Umbilical cord (tissue), 2 donors: ENCODE data around the gene DNAH7. TPM values are rescaled to one million over a fixed set of nuclear protein-coding genes. Genes with fewer than 3 reads are reported as not detected.

Experiments used
- DNase-seq: peaks from one replicate; pipeline ENCODE4 v3.0.0-alpha.2; 2015; ENCODE audit warnings: low spot score
- total RNA-seq: library from RNA; depleted of rRNA; stranded (reverse); fragments of >200 nt; gene quantifications from one replicate; pipeline ENCODE4 v1.2.3, GENCODE V29; 2014; ENCODE audit warnings: low replicate concordance; ENCODE audit not compliant: insufficient read depth

The DNAH7 gene
- total RNA-seq, 1 donor from 2014 or later: 4.8 TPM

DNA sequence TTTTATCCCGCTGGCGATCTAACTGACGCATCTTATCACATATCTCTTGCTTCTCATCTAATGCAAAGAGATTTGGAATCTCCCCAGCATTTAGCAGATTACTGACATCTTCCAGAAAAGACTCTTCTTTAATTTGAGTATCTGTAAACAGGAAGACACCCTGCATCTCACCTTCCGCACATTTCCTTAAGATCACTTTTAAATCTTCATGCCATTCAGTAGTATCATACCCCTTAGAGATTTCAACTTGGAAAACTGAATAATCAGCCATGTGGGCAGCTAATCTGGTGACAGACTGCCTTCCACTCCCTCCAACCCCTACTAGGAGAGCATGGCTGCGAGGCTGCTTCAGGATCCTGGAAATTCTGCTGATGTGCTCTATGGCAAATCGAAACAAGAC is 204.3 kb downstream of the DNAH7 start:
- DNase-seq: no peak

GRCh38 chr2:195863564-195863963 is 205.1 kb downstream of the DNAH7 start:
- no peak for DNase-seq

DNA sequence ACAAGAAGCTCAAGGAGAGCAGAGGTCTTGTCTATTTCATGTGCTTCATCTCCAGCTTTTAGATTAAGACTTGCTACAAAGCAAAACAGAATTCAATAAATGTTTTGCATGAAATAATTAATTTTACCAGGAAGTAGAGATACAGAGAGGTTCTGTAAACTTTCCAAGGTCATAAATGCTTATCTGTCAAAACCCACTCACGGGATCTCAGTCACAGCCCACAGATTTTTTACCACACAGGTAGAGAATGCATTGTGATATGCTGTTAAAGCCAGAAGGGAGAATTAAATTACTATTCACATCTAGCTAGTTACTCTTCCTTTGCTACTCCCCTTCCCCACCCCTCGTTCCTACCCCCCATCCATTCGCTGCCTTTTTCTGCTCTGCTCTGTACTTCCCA is 205.5 kb downstream of the DNAH7 start:
- DNase-seq: no peak

GRCh38 chr2:195861821-195862220 is 206.8 kb downstream of the DNAH7 start:
- no peak for DNase-seq

DNA sequence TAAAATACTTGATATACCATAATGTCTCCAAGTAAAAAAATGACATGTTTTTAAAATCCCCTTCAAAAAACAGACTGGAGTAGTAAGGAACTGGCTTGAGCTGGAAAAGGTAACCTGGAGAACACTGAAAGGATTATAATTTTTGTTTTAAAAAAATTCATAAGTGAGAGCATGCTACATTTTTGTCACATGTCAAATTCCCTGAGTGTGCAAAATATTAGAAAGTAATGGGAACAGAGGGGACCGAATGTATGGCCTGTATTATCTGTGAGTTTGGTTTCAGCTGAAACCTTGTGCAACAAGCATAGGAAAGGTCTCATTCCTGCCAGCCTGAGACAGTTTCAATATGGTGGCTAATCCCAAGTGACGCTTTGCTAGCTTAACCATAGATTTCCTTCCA is 209.1 kb downstream of the DNAH7 start:
- no peak for DNase-seq

- DNase-seq: no peak
These were observed 211.5 kb downstream of the DNAH7 start for GRCh38 chr2:195857132-195857531.

- DNase-seq: no peak
These were observed 217.9 kb downstream of the DNAH7 start for GRCh38 chr2:195850764-195851163.

- no peak for DNase-seq
These were observed 220.3 kb downstream of the DNAH7 start for GRCh38 chr2:195848119-195848899.

DNA sequence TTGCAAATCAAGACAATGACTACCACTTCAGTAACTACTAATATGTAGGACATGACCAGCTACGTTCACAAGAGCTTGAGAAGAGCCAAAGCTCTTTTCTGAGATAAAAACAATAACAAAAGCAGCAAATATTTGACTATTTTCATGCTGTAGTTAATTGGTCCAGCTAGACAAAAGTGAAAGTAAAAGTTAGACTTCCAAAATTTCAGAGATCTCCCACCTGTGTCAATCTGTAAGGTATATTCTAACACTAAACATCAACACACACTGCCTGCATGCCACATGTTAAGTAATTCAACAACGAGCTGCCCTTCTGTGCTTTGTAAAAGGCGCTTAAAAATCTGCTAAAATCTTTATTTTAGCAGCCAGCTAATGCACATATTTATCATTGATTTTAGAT is 225.7 kb downstream of the DNAH7 start:
- no peak for DNase-seq

- DNase-seq: no peak
These were observed 230.6 kb downstream of the DNAH7 start for GRCh38 chr2:195838002-195838401.

DNA sequence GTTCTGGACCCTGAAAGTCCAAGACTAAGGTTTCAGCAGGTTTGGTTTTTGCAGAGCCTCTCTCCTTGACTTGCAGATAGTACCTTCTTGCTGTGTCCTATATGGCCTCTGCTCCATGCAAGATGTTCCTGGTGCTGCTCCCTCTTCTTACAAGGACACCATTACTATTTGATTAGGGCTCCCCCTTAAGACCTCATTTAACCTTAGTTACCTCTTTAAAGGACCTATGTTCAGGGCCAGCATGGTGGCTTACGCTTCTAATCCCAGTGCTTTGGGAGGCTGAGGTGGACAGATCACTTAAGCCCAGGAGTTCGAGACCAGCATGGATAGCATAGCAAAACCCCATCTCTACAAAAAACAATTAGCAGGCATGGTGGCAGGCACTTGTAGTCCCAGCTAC is 232.6 kb downstream of the DNAH7 start:
- DNase-seq: no peak

GRCh38 chr2:195834836-195835235 is 233.8 kb downstream of the DNAH7 start:
- no peak for DNase-seq

DNA sequence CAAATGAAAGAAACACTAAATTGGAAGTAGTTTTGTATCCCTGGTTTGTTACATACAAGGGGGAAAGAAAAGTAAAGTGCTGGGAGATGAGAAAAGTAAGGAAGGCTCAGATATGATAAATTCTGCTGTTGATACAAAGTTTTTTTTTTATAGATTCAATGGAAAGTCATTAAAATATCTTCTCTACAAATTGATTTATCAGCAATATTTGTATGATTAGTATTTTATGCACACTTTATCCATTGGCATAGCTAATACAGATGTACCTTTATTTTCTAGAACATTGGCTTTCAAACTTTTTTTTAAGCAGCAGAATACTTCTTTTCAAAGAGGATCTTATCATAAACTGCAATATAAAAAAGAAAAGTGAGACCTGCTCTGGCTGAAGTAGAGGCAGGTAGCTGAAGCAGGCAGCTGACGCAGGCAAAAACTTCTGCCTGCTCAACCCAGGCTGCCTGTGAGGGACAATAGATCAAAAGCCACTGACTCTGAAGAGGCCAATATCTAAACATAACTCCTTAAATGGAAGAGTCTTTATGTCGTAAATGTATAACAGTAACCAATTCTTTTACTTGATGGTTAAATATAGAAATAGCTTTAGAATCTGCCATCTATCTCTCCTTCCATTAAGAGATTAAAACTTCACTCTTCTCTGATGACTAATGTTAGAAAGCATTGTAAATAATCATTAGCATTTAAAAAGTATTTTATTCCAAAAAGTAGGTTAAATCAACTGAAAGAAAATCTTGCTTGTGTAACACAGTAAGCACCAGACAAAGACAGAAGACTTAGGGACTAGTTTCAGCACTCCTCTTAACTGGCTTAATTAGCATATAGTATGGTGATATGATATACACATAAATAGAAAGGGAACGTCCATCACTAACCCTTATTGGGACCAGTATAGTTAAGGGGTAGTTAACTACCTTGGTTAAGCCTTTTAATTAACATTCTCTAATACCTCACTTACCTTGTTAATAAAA is 237.4 kb downstream of the DNAH7 start:
- no peak for DNase-seq

DNA sequence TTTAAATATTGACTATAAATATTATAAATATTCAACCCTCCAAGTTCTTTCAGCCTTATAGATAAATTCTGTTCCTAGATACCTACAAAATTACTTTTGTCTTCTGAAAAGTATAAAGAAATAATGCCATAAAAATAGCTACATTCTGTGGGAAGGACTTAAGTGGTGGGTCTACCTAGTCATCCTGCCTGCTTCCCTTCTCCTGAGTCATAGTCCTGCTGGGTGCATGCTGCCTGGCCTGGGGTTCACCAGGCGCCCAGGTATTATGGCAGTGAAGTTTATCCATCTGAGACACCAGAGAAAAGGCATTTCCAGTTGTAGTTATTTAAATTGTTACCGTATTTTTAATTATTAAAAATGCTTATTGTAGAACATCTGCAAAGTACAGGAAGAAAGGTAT is 244.2 kb downstream of the DNAH7 start:
- no peak for DNase-seq

DNA sequence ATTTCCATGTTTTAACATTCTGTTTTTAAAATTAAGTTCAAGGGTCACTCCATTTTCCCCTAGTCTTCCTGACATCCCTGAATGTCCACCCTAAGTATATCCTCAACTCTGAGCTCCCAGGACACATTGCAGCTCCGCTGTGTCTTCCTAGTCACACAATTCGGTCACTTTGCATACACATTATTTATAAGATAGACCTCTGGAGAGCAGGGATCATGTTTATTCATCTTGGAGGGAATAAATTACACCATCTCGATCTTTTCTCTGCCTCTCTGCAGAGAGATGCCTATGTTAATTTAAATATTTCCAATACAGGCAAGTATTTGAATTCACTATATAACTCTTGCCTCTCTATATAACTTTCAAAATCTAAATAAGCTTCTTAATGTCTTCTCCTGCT is 245.4 kb downstream of the DNAH7 start:
- DNase-seq: no peak

DNA sequence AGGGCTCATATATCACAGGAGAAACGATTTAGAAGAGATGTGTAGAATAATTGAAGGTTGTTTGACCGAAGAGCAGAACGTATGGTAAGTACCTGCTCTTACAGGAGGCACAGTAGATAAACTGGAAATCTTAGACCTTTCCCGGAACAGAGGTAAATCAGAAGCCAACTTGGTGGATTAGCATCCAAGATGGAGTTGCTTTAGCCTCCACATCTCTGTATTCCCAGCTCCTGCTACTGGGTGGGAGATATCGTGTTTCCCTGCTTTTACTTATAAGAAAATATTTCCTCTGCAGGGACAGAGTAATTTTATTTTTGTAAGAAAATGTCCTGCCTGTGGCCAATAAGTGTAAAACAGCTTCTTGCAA is 247.1 kb downstream of the DNAH7 start:
- DNase-seq: no peak

GRCh38 chr2:195820867-195821565 is 247.6 kb downstream of the DNAH7 start:
- DNase-seq: no peak

DNA sequence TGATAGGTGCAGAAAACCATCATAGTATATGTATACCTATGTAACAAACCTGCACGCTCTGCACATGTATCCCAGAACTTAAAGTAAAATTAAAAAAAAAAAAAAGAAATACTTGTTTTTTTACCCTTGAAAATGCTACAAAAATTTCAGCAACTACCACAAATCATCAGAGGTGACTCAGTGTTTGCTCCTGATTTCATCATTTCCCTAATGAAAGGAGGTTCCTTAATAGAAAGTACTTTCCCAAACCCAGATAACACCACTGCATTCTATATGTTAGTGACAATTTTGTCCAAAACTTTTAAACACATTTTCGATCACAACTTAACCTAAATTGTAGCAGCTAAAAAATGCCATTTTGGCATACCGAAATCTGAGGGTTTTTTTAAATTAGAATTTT is 248.3 kb downstream of the DNAH7 start:
- no peak for DNase-seq

- no peak for DNase-seq
These were observed 249.4 kb downstream of the DNAH7 start for GRCh38 chr2:195819276-195819675.

GRCh38 chr2:195818526-195818925 is 250.1 kb downstream of the DNAH7 start:
- no peak for DNase-seq

- DNase-seq: no peak
These were observed 250.5 kb downstream of the DNAH7 start for GRCh38 chr2:195818106-195818505.

DNA sequence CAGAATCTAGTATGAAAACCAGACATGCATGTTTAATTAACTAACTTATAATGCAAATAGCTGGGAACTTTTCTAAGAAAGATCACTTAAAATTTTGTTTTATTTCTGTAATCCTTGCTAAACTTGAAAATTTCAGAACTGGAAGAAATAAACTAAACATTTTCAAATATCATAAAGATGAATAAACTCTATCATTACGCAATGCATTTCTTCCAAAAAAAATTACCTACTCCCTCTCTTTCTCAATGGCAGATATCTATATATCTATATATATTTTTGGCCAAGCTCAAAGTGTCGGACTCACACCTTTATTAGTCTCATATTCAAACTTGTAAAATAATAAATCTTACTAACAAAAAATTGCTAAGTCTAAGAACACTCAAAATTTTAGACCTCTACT is 253.6 kb downstream of the DNAH7 start:
- no peak for DNase-seq
